Uterus (tissue), 4 donors: Measurements from ENCODE around the gene IRF6. TPM values are rescaled to one million over a fixed set of nuclear protein-coding genes. Genes with fewer than 3 reads are reported as not detected.

Source experiments
- DNase-seq, 2 donors: peaks; one replicate each; pipeline ENCODE4 v3.0.0-alpha.2; 2019 to 2020
- H3K27ac ChIP-seq, 2 donors: fragments of 200-600 bp; sonication (generic); 1 replicate in 1 of 2; 2 replicates in 1 of 2; pipeline ENCODE4 v1.5.1; 2016 to 2018
- H3K27me3 ChIP-seq, 2 donors: fragments of 200-600 bp; sonication (generic); one replicate each; pipeline ENCODE4 v1.5.1; 2018 to 2019; ENCODE audit warnings: control low read depth in 1 of 2
- H3K36me3 ChIP-seq, 2 donors: fragments of 200-600 bp; sonication (generic); one replicate each; pipeline ENCODE4 v1.5.1; 2019; ENCODE audit warnings: control low read depth in 1 of 2
- H3K4me1 ChIP-seq, 2 donors: fragments of 200-600 bp; sonication (generic); one replicate each; pipeline ENCODE4 v1.5.1; 2018 to 2019; ENCODE audit warnings: control low read depth in 1 of 2
- H3K4me3 ChIP-seq, 2 donors: fragments of 200-600 bp; sonication (generic); 1 replicate in 1 of 2; 2 replicates in 1 of 2; pipeline ENCODE4 v1.5.1; 2018 to 2019; ENCODE audit warnings: mild to moderate bottlenecking in 1 of 2
- H3K9me3 ChIP-seq, 2 donors: fragments of 200-600 bp; sonication (generic); one replicate each; pipeline ENCODE4 v1.5.1; 2019; ENCODE audit warnings: control low read depth in 1 of 2
- POLR2A ChIP-seq, 2 donors: fragments of 450-650 bp; IDR thresholded peaks; one replicate each; pipeline ENCODE4 v1.6.1; 2016; ENCODE audit warnings: antibody characterized with exemption in 2 of 2, mild to moderate bottlenecking in 1 of 2, moderate library complexity in 1 of 2
- intact Hi-C: fragments of 100-400 bp; cut with DNase I; formaldehyde crosslinking; loops from one replicate; pipeline ENCODE4 v1.15.1; 2023; ENCODE audit warnings: low total_unique reads
- total RNA-seq, 4 donors: library from RNA; depleted of rRNA in 3 of 4; stranded (reverse); fragments of >200 nt in 3 of 4; gene quantifications; one replicate each; pipeline versions ENCODE4 v1.1.0 to v1.2.4, GENCODE V29; 2014 to 2023
- TF ChIP-seq, protein P1 (sequence below), 4 experiments: fragments of 200-600 bp in 2 of 4; fragments of 450-650 bp in 2 of 4; sonication (generic) in 2 of 4; IDR thresholded peaks; one replicate each; pipeline ENCODE4 v1.5.1; 2016 to 2019; ENCODE audit warnings: antibody characterized with exemption in 4 of 4, mild to moderate bottlenecking in 2 of 4, moderate library complexity in 1 of 4
- donor health status: DM: yes; HTN: yes; CAD: no.

Gene IRF6
- total RNA-seq, 4 donors from 2014 or later, result 0.88 to 28.3 (median 4.0) TPM

DNA sequence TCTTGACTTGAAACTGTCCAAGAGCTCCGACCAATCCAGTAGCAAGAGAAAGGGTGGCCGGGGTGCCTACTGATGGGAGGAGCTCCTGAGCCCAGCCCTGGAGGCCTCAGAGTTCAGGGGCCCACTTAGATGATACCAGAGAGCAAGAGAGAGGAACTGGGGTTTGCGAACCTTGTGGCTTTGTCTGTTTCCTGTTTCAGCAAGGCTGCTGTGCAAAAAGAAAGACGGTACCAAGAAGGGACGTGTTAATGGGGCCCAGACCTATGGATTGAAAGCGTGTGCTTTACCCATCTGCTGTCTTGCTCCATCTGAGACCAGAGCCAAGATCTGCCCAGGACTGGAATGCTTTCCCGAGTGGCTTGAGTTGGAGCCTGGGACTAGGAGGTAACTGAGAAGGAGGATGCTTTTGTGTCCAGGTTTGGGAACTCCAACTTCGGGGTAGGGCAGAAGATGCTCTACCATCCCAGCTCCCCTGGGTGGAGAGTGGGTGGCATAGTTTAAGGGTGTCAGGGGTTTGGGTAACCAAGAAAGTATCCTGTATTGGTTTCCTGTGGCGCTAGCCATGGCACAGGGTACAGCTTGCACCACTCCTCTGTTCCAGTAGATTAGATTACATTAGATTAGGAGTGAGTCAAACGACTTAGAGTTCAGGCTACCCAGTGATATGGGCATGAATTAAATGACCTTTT lies 49.9 kb downstream of the IRF6 start, which contains the start of gene TRAF3IP3:
TSS of gene TRAF3IP3 (plus strand) at position 128 of the 689 bp plus-strand sequence. CDS start 3,987 bp downstream, outside the sequence.
- no peak for DNase-seq
- Histone ChIP-seq H3K36me3 (no peaks in the 10 kb centered on the region), H3K27me3 (no peaks in the 10 kb centered on the region), H3K9me3 (no peaks in the 10 kb centered on the region), H3K4me1 (no peaks in the 10 kb centered on the region), H3K27ac (no peak within 1 kb of the TSS), H3K4me3 (no peak within 1 kb of the TSS)
- intact Hi-C loops, result no loop called here
- TF ChIP-seq POLR2A (IDR thresholded peaks at IDR 0.05), result no peak
- TF ChIP-seq, protein P1, sequence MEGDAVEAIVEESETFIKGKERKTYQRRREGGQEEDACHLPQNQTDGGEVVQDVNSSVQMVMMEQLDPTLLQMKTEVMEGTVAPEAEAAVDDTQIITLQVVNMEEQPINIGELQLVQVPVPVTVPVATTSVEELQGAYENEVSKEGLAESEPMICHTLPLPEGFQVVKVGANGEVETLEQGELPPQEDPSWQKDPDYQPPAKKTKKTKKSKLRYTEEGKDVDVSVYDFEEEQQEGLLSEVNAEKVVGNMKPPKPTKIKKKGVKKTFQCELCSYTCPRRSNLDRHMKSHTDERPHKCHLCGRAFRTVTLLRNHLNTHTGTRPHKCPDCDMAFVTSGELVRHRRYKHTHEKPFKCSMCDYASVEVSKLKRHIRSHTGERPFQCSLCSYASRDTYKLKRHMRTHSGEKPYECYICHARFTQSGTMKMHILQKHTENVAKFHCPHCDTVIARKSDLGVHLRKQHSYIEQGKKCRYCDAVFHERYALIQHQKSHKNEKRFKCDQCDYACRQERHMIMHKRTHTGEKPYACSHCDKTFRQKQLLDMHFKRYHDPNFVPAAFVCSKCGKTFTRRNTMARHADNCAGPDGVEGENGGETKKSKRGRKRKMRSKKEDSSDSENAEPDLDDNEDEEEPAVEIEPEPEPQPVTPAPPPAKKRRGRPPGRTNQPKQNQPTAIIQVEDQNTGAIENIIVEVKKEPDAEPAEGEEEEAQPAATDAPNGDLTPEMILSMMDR (IDR thresholded peaks at IDR 0.05), result no peak

DNA sequence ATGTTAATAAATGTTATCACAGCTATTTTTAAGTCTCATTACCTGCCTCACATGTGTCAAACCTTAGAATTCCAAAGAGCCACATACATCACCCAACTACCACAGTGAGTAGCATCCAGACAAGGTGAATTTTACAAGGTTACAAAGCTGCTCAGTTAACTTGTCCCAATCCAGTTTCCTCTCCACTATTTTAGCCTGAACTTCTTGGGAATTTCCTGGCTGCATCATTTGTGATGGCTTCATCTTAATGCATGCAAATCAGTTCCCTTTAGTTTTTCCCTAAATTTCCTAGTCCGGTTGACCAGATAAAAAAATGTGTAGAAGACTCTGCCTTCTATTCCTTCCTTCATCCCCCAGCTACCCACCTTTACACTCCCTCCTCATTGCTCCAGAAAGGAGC lies 50.7 kb downstream of the IRF6 start:
- Histone ChIP-seq H3K36me3 (no peaks in the 10 kb centered on the region), H3K27ac (no peak overlapping the region), H3K9me3 (no peaks in the 10 kb centered on the region), H3K4me1 (no peaks in the 10 kb centered on the region), H3K27me3 (no peaks in the 10 kb centered on the region), H3K4me3 (no peak overlapping the region)
- DNase-seq, result no peak
- intact Hi-C loops, result no loop called here
- TF ChIP-seq POLR2A (IDR thresholded peaks at IDR 0.05), result no peak
- TF ChIP-seq, protein P1 (IDR thresholded peaks at IDR 0.05), result no peak

DNA sequence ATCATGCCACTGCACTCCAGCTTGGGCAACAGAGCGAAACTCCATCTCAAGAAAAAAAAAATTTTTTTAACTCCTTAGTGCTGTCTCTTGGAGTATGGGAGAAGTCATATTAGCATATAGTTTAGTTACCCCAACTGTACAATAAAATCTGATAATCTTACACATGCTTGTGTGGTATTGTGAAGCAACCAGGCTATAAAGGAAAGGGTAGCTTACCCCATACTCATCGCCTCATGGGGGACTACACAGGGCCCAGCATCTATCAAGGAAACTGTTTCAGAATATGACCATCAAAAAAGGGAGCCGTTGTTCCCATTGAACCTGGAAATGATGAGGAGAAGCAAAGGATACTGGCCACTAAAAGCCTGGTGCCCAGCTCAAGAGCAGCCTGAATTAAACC lies 53.1 kb downstream of the IRF6 start:
- DNase-seq, result no peak
- Histone ChIP-seq H3K27ac (no peak overlapping the region), H3K4me3 (no peak overlapping the region), H3K9me3 (no peaks in the 10 kb centered on the region), H3K36me3 (no peaks in the 10 kb centered on the region), H3K27me3 (no peaks in the 10 kb centered on the region), H3K4me1 (no peaks in the 10 kb centered on the region)
- TF ChIP-seq, protein P1 (IDR thresholded peaks at IDR 0.05), result no peak
- TF ChIP-seq POLR2A (IDR thresholded peaks at IDR 0.05), result no peak
- intact Hi-C loops, result no loop called here

DNA sequence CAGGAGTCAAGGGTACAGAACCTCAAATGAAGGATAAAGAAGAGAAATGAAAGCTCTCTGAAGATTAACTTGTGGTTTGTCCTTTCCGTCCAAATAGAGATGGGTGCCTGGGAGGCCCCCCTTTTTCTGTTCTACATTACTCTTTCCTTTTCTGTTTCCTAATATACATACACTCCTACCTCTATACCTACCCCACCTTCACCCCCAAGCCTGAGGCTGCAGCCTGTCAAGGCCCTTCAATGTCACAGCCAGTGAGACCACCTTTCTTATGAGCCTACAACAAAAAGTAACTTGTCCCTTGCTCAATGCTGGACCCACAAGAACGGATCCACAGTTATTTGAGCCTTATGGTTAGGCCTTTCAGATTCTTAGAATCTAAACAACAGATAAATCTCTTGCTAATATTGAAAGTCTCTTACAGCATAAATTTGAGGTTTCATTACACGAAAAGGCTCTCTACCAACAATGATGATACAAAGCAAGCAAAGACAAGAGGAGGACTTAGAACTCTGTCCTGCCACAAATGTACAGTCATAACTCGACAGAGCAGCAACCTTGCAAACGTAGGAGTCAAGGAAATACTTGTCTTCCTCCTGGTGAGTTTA lies 54.2 kb downstream of the IRF6 start:
- Histone ChIP-seq H3K36me3 (no peaks in the 10 kb centered on the region), H3K4me3 (no peak overlapping the region), H3K27me3 (no peaks in the 10 kb centered on the region), H3K27ac (no peak overlapping the region), H3K9me3 (no peaks in the 10 kb centered on the region), H3K4me1 (no peaks in the 10 kb centered on the region)
- intact Hi-C loops, result no loop called here
- TF ChIP-seq, protein P1 (IDR thresholded peaks at IDR 0.05), result no peak
- TF ChIP-seq POLR2A (IDR thresholded peaks at IDR 0.05), result no peak
- no peak for DNase-seq

DNA sequence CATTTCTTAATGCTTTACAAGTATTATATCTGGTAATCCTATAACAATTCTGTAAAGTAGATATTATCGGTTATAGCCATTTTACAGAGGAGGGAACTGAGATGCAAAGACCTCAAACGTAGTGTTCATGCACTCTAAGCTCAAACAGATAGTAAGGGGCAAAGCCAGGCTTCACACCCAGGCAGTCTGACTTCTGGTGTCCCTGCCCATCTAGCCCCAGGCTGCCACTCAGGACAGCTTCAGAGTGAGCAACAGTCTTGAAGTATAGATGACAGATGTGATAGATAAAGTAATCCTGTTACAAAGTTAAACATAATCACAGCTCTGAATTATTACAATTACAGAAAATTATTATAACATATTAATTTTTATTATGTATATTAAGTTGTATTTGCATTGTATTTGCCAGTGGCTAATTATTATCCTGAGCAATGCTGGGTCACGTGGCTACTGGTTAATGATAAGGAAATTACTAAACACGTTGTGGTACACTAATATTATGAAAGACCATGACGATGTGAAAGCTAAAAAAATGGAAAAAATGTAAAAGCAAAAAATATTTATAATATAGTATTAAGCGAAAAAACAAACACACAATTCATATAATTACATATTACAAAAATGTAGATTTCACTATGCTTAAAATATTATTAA lies 56.1 kb downstream of the IRF6 start:
- no peaks in the 10 kb centered on the region for H3K9me3 ChIP-seq
- no peaks in the 10 kb centered on the region for H3K27me3 ChIP-seq
- no peaks in the 10 kb centered on the region for H3K36me3 ChIP-seq
- TF ChIP-seq, protein P1 (IDR thresholded peaks at IDR 0.05), result no peak
- no peak for TF ChIP-seq POLR2A (IDR thresholded peaks at IDR 0.05)
- no peak for DNase-seq
- H3K27ac ChIP-seq, result no peak overlapping the region
- H3K4me1 ChIP-seq, result no peaks in the 10 kb centered on the region
- H3K4me3 ChIP-seq, result no peak overlapping the region
- intact Hi-C loops, result no loop called here
